ENCODE measurements around the gene ZNF322.

ZNF322 gene

DNA sequence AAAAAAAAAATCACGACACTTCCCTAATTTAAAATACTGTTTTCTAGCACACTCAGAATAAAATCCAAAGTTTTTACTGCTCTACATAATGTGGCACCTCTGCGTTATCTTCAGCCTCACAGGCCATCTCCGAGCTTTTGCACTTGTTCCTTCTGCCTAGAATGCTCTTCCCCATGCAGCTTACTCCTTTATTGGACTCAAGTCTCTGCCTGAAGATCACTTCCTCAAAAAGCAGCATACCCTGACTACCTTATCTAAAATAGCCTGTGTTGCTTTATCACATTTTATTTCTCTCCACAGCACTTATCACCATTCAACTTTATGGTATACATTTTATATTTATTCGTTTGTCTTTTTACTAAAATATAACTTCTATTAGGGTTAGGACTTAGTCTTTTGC, 2.3 kb downstream of the ZNF322 start:
- TF ChIP-seq, protein P1, sequence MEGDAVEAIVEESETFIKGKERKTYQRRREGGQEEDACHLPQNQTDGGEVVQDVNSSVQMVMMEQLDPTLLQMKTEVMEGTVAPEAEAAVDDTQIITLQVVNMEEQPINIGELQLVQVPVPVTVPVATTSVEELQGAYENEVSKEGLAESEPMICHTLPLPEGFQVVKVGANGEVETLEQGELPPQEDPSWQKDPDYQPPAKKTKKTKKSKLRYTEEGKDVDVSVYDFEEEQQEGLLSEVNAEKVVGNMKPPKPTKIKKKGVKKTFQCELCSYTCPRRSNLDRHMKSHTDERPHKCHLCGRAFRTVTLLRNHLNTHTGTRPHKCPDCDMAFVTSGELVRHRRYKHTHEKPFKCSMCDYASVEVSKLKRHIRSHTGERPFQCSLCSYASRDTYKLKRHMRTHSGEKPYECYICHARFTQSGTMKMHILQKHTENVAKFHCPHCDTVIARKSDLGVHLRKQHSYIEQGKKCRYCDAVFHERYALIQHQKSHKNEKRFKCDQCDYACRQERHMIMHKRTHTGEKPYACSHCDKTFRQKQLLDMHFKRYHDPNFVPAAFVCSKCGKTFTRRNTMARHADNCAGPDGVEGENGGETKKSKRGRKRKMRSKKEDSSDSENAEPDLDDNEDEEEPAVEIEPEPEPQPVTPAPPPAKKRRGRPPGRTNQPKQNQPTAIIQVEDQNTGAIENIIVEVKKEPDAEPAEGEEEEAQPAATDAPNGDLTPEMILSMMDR (IDR thresholded peaks at IDR 0.05; ENCODE audit: control insufficient read depth, insufficient read depth, low read depth, low read length, missing control alignments) = no peak
- no peak for DNase-seq (ENCODE audit: low read depth)
- H3K4me3 ChIP-seq (ENCODE audit: control insufficient read depth, low read depth, low read length) = no peak overlapping the region

DNA sequence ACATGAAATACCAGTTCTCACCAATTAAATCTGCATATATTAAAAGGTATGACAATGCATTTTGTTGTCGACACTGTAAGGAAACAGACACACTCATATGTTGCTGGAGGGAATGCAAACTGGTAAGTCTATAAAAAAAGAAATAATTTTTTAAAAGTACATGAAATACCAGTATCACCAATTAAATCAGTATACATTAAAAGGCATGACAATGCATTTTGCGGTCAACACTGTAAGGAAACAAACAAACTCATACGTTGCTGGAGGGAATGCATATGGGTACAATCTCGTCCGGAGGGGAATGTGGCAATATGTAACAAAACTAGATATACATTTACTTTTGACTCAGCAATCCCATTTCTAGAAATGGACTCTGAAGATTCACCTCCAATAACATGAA, 6.5 kb downstream of the ZNF322 start:
- H3K4me3 ChIP-seq (ENCODE audit: control insufficient read depth, low read depth, low read length) = no peak overlapping the region
- TF ChIP-seq, protein P1 (IDR thresholded peaks at IDR 0.05; ENCODE audit: control insufficient read depth, insufficient read depth, low read depth, low read length, missing control alignments) = no peak
- DNase-seq (ENCODE audit: low read depth) = no peak

DNA sequence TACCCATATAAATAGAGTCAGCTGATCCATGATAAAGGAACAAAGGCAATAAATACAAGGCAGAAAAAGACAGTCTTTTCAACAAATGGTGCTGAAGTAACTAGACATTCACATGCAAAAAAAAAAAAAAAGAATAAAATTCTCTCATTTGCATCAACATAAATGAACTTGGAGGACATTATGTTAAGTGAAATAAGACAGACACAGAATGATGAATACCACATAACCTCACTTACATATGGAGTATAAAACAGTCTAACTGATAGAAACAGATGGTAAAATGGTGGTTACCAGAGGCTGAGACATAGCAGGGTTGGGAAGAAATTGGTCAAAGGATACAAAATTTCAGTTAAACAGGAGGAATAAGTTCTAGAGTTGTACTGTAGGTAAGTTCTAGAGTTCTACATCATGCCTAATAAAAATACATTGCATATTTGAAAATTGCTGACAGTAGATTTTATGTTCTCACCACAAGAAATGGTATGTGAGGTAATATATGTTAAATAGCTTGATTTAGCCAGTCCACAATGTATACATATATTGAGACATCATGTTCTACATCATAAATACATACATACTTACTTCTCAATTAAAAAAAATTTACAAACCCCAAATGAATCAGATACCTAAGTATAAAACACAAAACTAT, 8.3 kb downstream of the ZNF322 start:
- TF ChIP-seq, protein P1 (IDR thresholded peaks at IDR 0.05; ENCODE audit: control insufficient read depth, insufficient read depth, low read depth, low read length, missing control alignments) = no peak
- no peak for DNase-seq (ENCODE audit: low read depth)
- H3K4me3 ChIP-seq (ENCODE audit: control insufficient read depth, low read depth, low read length) = no peak overlapping the region

DNA sequence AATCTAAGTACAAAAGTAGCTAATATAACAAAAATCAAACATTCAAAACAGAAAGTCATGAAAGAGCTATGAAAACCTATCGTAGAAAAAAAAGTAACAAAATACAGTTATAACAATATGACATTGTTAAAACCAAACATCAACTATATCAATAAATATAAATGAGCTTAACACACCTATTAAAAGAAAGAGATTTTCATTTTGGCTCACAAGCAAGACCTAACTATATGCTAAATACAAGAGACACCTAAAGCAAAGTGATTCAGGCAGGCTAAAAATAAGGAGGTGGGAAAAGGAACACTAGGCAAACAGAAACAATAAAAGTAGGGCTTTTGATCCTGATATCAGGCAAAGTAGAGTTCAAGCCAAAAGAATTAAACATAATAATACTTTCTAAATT, 13.5 kb downstream of the ZNF322 start:
- TF ChIP-seq, protein P1 (IDR thresholded peaks at IDR 0.05; ENCODE audit: control insufficient read depth, insufficient read depth, low read depth, low read length, missing control alignments) = no peak
- no peak overlapping the region for H3K4me3 ChIP-seq (ENCODE audit: control insufficient read depth, low read depth, low read length)
- no peak for DNase-seq (ENCODE audit: low read depth)

DNA sequence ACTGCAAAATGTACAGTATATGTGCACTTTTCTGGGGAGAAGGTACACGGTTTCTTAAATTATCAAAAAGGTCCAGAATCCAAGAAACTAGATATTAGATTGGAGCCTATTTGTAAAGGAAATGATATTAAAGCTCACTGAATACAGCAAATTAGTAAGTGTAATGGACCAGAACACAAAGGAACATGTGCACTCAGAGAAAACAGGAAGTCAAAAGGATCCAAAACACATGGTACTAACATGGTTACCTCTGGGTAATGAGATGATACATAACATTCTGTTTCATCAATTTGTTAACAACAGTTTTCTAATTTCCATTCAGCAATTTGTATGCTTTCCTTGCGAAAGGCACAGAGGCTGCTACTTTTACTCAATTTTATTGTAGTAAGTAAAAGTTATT, 18.7 kb downstream of the ZNF322 start:
- H3K4me3 ChIP-seq (ENCODE audit: control insufficient read depth, low read depth, low read length) = no peak overlapping the region
- TF ChIP-seq, protein P1 (IDR thresholded peaks at IDR 0.05; ENCODE audit: control insufficient read depth, insufficient read depth, low read depth, low read length, missing control alignments) = no peak
- no peak for DNase-seq (ENCODE audit: low read depth)

DNA sequence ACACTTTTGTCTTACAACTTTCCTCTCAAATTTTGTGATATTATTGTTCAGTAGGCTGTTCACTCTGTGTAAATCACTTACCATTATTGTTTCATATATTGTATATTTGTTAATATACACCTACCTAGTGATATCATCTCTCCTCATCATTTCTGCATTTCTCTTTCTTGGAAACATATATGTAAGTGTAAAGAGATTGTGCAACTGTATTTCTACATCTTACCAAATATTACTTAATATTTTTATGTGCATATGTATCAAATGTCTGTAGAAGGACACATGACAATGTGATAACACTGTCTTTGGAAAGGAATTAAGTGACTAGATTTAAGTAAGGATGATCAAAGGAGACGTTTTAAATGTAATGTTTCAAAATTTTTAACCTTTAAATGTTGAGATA, 30.2 kb downstream of the ZNF322 start:
- no peak overlapping the region for H3K4me3 ChIP-seq (ENCODE audit: control insufficient read depth, low read depth, low read length)
- DNase-seq (ENCODE audit: low read depth) = no peak
- TF ChIP-seq, protein P1 (IDR thresholded peaks at IDR 0.05; ENCODE audit: control insufficient read depth, insufficient read depth, low read depth, low read length, missing control alignments) = no peak

Data from AG09309 (cell line).